Measurements from ENCODE around the gene MYOZ1. TPM values are rescaled to one million over a fixed set of nuclear protein-coding genes. Genes with fewer than 3 reads are reported as not detected.
A peak's percentile ranks its signal among the peaks of the same experiment; 100 is the strongest.
"Not testable (repeated sequence)": the region's sequence is repeated elsewhere in the genome, so short reads cannot be mapped to it uniquely, and the experiment has no call there.

The MYOZ1 gene
- total RNA-seq (2014; rRNA removed; shearing (Covaris generic)) = not detected in 2 replicates

GRCh38 chr10:73641328-73642060, at the start of gene MYOZ1:
MYOZ1 (minus strand) TSS chr10:73641474; CDS start chr10:73640017, 1,457 bp downstream.
- H3K27me3 ChIP-seq (replicated peaks) = no peaks in the 10 kb centered on the region
- DNase-seq (ENCODE audit: low read depth in 1 of 2, low spot score in 2 of 2) = no peak
- H3K9me3 ChIP-seq (replicated peaks) = no peaks in the 10 kb centered on the region
- no peaks in the 10 kb centered on the region for H3K4me1 ChIP-seq (replicated peaks)
- no peak within 1 kb of the TSS for H3K4me3 ChIP-seq
- H3K36me3 ChIP-seq = no peaks in the 10 kb centered on the region
- H3K27ac ChIP-seq = no peak within 1 kb of the TSS

GRCh38 chr10:73690755-73691154, 49.5 kb upstream of the MYOZ1 start:
- not testable (repeated sequence) for DNase-seq (ENCODE audit: low read depth in 1 of 2, low spot score in 2 of 2)

GRCh38 chr10:73689596-73689995, 48.3 kb upstream of the MYOZ1 start:
- H3K27me3 ChIP-seq (replicated peaks); DNase-seq (ENCODE audit: low read depth in 1 of 2, low spot score in 2 of 2); H3K4me1 ChIP-seq (replicated peaks); H3K9me3 ChIP-seq (replicated peaks); H3K4me3 ChIP-seq; H3K36me3 ChIP-seq; H3K27ac ChIP-seq: not testable (repeated sequence)

More at GRCh38 chr10:73690755-73691154, 49.5 kb upstream of the MYOZ1 start:
- not testable (repeated sequence) for H3K27me3 ChIP-seq (replicated peaks); H3K9me3 ChIP-seq (replicated peaks); H3K27ac ChIP-seq; H3K36me3 ChIP-seq; H3K4me3 ChIP-seq; H3K4me1 ChIP-seq (replicated peaks)

- not testable (repeated sequence) for H3K36me3 ChIP-seq; H3K4me1 ChIP-seq (replicated peaks); H3K27me3 ChIP-seq (replicated peaks); DNase-seq (ENCODE audit: low read depth in 1 of 2, low spot score in 2 of 2); H3K27ac ChIP-seq; H3K4me3 ChIP-seq; H3K9me3 ChIP-seq (replicated peaks)
Measured at GRCh38 chr10:73687641-73688040, 46.4 kb upstream of the MYOZ1 start.

- not testable (repeated sequence) for H3K4me1 ChIP-seq (replicated peaks); H3K27ac ChIP-seq; DNase-seq (ENCODE audit: low read depth in 1 of 2, low spot score in 2 of 2); H3K27me3 ChIP-seq (replicated peaks); H3K9me3 ChIP-seq (replicated peaks); H3K36me3 ChIP-seq; H3K4me3 ChIP-seq
Measured at GRCh38 chr10:73674546-73674945, 33.3 kb upstream of the MYOZ1 start.

- H3K4me3 ChIP-seq; H3K27ac ChIP-seq; H3K9me3 ChIP-seq (replicated peaks): not testable (repeated sequence)
Measured at GRCh38 chr10:73668378-73668777, 27.1 kb upstream of the MYOZ1 start.

GRCh38 chr10:73666153-73666809, 25.0 kb upstream of the MYOZ1 start:
- H3K36me3 ChIP-seq; H3K27ac ChIP-seq; H3K27me3 ChIP-seq (replicated peaks); H3K4me3 ChIP-seq; H3K9me3 ChIP-seq (replicated peaks): not testable (repeated sequence)
- peaks cover 19% of the 10 kb centered on the region for H3K4me1 ChIP-seq (replicated peaks)
- DNase-seq (ENCODE audit: low read depth in 1 of 2, low spot score in 2 of 2) = peak in 1 of 2 experiments; percentile 34

More at GRCh38 chr10:73668378-73668777, 27.1 kb upstream of the MYOZ1 start:
- H3K27me3 ChIP-seq (replicated peaks); DNase-seq (ENCODE audit: low read depth in 1 of 2, low spot score in 2 of 2); H3K36me3 ChIP-seq: not testable (repeated sequence)
- peaks cover 11% of the 10 kb centered on the region for H3K4me1 ChIP-seq (replicated peaks)

- not testable (repeated sequence) for H3K36me3 ChIP-seq; H3K27ac ChIP-seq; H3K9me3 ChIP-seq (replicated peaks); H3K27me3 ChIP-seq (replicated peaks); H3K4me3 ChIP-seq
- peaks cover 25% of the 10 kb centered on the region for H3K4me1 ChIP-seq (replicated peaks)
- DNase-seq (ENCODE audit: low read depth in 1 of 2, low spot score in 2 of 2) = peak in 1 of 2 experiments; percentile 18
Measured at GRCh38 chr10:73665581-73665980, 24.3 kb upstream of the MYOZ1 start.

GRCh38 chr10:73664156-73665040, 23.1 kb upstream of the MYOZ1 start:
- peak in 1 of 2 experiments; percentile 32 for DNase-seq (ENCODE audit: low read depth in 1 of 2, low spot score in 2 of 2)
- H3K36me3 ChIP-seq; H3K4me3 ChIP-seq; H3K27ac ChIP-seq; H3K27me3 ChIP-seq (replicated peaks); H3K9me3 ChIP-seq (replicated peaks): not testable (repeated sequence)
- peaks cover 27% of the 10 kb centered on the region for H3K4me1 ChIP-seq (replicated peaks)

GRCh38 chr10:73663621-73664020, 22.3 kb upstream of the MYOZ1 start:
- peaks cover 27% of the 10 kb centered on the region for H3K4me1 ChIP-seq (replicated peaks)
- not testable (repeated sequence) for H3K36me3 ChIP-seq; H3K27ac ChIP-seq; H3K4me3 ChIP-seq; H3K27me3 ChIP-seq (replicated peaks); H3K9me3 ChIP-seq (replicated peaks)
- DNase-seq (ENCODE audit: low read depth in 1 of 2, low spot score in 2 of 2) = peak in 1 of 2 experiments; percentile 22

GRCh38 chr10:73662705-73663104, 21.4 kb upstream of the MYOZ1 start:
- H3K4me3 ChIP-seq; H3K9me3 ChIP-seq (replicated peaks); H3K27ac ChIP-seq; H3K36me3 ChIP-seq; H3K27me3 ChIP-seq (replicated peaks): not testable (repeated sequence)
- peak in 1 of 2 experiments; percentile 11 for DNase-seq (ENCODE audit: low read depth in 1 of 2, low spot score in 2 of 2)
- H3K4me1 ChIP-seq (replicated peaks) = peaks cover 27% of the 10 kb centered on the region

GRCh38 chr10:73655990-73656298, 14.7 kb upstream of the MYOZ1 start, which contains the start of gene SYNPO2L:
SYNPO2L (minus strand) TSS chr10:73656029; CDS start chr10:73655922, 107 bp downstream.
- DNase-seq (ENCODE audit: low read depth in 1 of 2, low spot score in 2 of 2) = no peak
- no peak within 1 kb of the TSS for H3K4me3 ChIP-seq
- no peak within 1 kb of the TSS for H3K27ac ChIP-seq
- H3K36me3 ChIP-seq = no peaks in the 10 kb centered on the region
- no peaks in the 10 kb centered on the region for H3K9me3 ChIP-seq (replicated peaks)
- peaks cover 7% of the 10 kb centered on the region for H3K4me1 ChIP-seq (replicated peaks)
- H3K27me3 ChIP-seq (replicated peaks) = no peaks in the 10 kb centered on the region

GRCh38 chr10:73655257-73655989, 14.1 kb upstream of the MYOZ1 start:
- DNase-seq (ENCODE audit: low read depth in 1 of 2, low spot score in 2 of 2) = no peak
- Histone ChIP-seq H3K9me3 (replicated peaks) (no peaks in the 10 kb centered on the region), H3K27me3 (replicated peaks) (no peaks in the 10 kb centered on the region), H3K27ac (no peak overlapping the region), H3K4me3 (no peak overlapping the region), H3K36me3 (no peaks in the 10 kb centered on the region), H3K4me1 (replicated peaks) (peaks cover 9% of the 10 kb centered on the region)
